ENCODE measurements around the gene EIF4G1. TPM values are rescaled to one million over a fixed set of nuclear protein-coding genes. Genes with fewer than 3 reads are reported as not detected.

The EIF4G1 gene
- total RNA-seq, 4 donors from 2014 or later = 173 to 248 (median 192) TPM

GRCh38 chr3:184320104-184320445 lies 5.7 kb downstream of the EIF4G1 start:
- no peaks in the 10 kb centered on the region for H3K27me3 ChIP-seq
- TF ChIP-seq POLR2A (IDR thresholded peaks at IDR 0.05) = no peak
- peak in 1 of 2 donors; percentile 74 for TF ChIP-seq EP300 (IDR thresholded peaks at IDR 0.05)
- TF ChIP-seq CTCF (IDR thresholded peaks at IDR 0.05) = peak in 1 of 5 experiments; percentile 9
- peak; percentile 97 for DNase-seq (ENCODE audit: low spot score in 2 of 2)
- H3K4me3 ChIP-seq = peak overlapping the region in 2 of 4 donors; percentile 10 to 16
- H3K9me3 ChIP-seq = no peaks in the 10 kb centered on the region
- H3K36me3 ChIP-seq = peaks cover 12 to 70% (median 37%) of the 10 kb centered on the region in 3 donors
- WGBS, 2 donors = 0 to 3% methylated on average over 4 of the region's 4 CpGs
- peaks cover 0 to 81% (median 38%) of the 10 kb centered on the region in 4 donors for H3K4me1 ChIP-seq
- H3K27ac ChIP-seq = peak overlapping the region; percentile 85 to 96 (median 89)

GRCh38 chr3:184321666-184322065 lies 7.3 kb downstream of the EIF4G1 start:
- peak overlapping the region in 2 of 4 donors; percentile 38 to 96 for H3K27ac ChIP-seq
- peaks cover 12 to 85% (median 50%) of the 10 kb centered on the region in 3 donors for H3K36me3 ChIP-seq
- WGBS, 2 donors = 81 to 85% methylated on average over 5 of the region's 5 CpGs
- no peak overlapping the region for H3K4me3 ChIP-seq
- DNase-seq (ENCODE audit: low spot score in 2 of 2) = no peak
- H3K27me3 ChIP-seq = no peaks in the 10 kb centered on the region
- TF ChIP-seq CTCF (IDR thresholded peaks at IDR 0.05) (no peak), EP300 (IDR thresholded peaks at IDR 0.05) (no peak), POLR2A (IDR thresholded peaks at IDR 0.05) (no peak)
- H3K4me1 ChIP-seq = peaks cover 0 to 67% (median 31%) of the 10 kb centered on the region in 4 donors
- no peaks in the 10 kb centered on the region for H3K9me3 ChIP-seq

- Histone ChIP-seq H3K4me1 (peaks cover 0 to 55% (median 24%) of the 10 kb centered on the region in 4 donors), H3K27ac (peak overlapping the region in 2 of 4 donors; percentile 26 to 96)
These were observed 8.5 kb downstream of the EIF4G1 start for GRCh38 chr3:184322731-184323487.

GRCh38 chr3:184323696-184324095 lies 9.3 kb downstream of the EIF4G1 start:
- no peaks in the 10 kb centered on the region for H3K9me3 ChIP-seq
- TF ChIP-seq CTCF (IDR thresholded peaks at IDR 0.05) = no peak
- TF ChIP-seq EP300 (IDR thresholded peaks at IDR 0.05) = peak in 1 of 2 donors; percentile 32
- TF ChIP-seq POLR2A (IDR thresholded peaks at IDR 0.05) = no peak
- H3K4me1 ChIP-seq = peaks cover 0 to 47% (median 21%) of the 10 kb centered on the region in 4 donors
- WGBS, 2 donors = 69 to 91% methylated on average over 8 of the region's 8 CpGs
- peak overlapping the region in 2 of 4 donors; percentile 26 to 96 for H3K27ac ChIP-seq
- peaks cover 19 to 86% (median 67%) of the 10 kb centered on the region in 3 donors for H3K36me3 ChIP-seq
- no peaks in the 10 kb centered on the region for H3K27me3 ChIP-seq
- no peak for DNase-seq (ENCODE audit: low spot score in 2 of 2)
- H3K4me3 ChIP-seq = no peak overlapping the region

More at GRCh38 chr3:184322731-184323487, 8.5 kb downstream of the EIF4G1 start:
- H3K4me3 ChIP-seq = no peak overlapping the region
- WGBS, 2 donors = 82 to 90% methylated on average over 17 to 20 of the region's 20 CpGs
- TF ChIP-seq POLR2A (IDR thresholded peaks at IDR 0.05) (no peak), EP300 (IDR thresholded peaks at IDR 0.05) (peak in 1 of 2 donors; percentile 38)
- DNase-seq (ENCODE audit: low spot score in 2 of 2) = peak in 1 of 2 donors; percentile 70
- peaks cover 19 to 85% (median 60%) of the 10 kb centered on the region in 3 donors for H3K36me3 ChIP-seq
- no peaks in the 10 kb centered on the region for H3K27me3 ChIP-seq
- H3K9me3 ChIP-seq = no peaks in the 10 kb centered on the region

GRCh38 chr3:184325269-184325668 lies 10.9 kb downstream of the EIF4G1 start:
- 90 to 92% methylated on average over 13 of the region's 13 CpGs for WGBS, 2 donors
- Histone ChIP-seq H3K9me3 (no peaks in the 10 kb centered on the region), H3K27me3 (no peaks in the 10 kb centered on the region), H3K36me3 (peaks cover 19 to 100% (median 74%) of the 10 kb centered on the region in 3 donors), H3K4me3 (no peak overlapping the region), H3K4me1 (peaks cover 0 to 31% (median 7%) of the 10 kb centered on the region in 4 donors), H3K27ac (peak overlapping the region in 1 of 4 donors; percentile 20)
- no peak for TF ChIP-seq CTCF (IDR thresholded peaks at IDR 0.05)
- TF ChIP-seq POLR2A (IDR thresholded peaks at IDR 0.05) = no peak
- no peak for TF ChIP-seq EP300 (IDR thresholded peaks at IDR 0.05)
- DNase-seq (ENCODE audit: low spot score in 2 of 2) = no peak
